Right ventricle myocardium superior (tissue), 1 donor: ENCODE data around the gene ZNF708. TPM values are rescaled to one million over a fixed set of nuclear protein-coding genes. Genes with fewer than 3 reads are reported as not detected.
"Not testable (repeated sequence)": the region's sequence is repeated elsewhere in the genome, so short reads cannot be mapped to it uniquely, and the experiment has no call there.

Experiments used
- ATAC-seq: fragments of 200-7000 bp; cut with Tn5 transposase; one replicate; pipeline ENCODE4 v1.9.1; 2020; ENCODE audit warnings: mild to moderate bottlenecking; ENCODE audit not compliant: poor library complexity
- DNase-seq: peaks from one replicate; pipeline ENCODE4 v3.0.0-alpha.2; 2020
- intact Hi-C: fragments of 100-400 bp; cut with DNase I; formaldehyde crosslinking; loops from one replicate; pipeline ENCODE4 v1.11.2; 2022
- long read RNA-seq: library from polyadenylated mRNA; unstranded; transcript quantifications from one replicate; pipeline ENCODE4 v2.0.0, GENCODE V29; 2021
- total RNA-seq: library from RNA; stranded (reverse); fragmentation: NEBNext Ultra II Directional; extraction: Animal tissue kit (Norgen Biotek cat#: 25700); gene quantifications from one replicate; pipeline ENCODE4 v1.2.1, GENCODE V29; 2021
- donor health status: DM: no; HTN: yes; CAD: no; lungs with severe emphysema.

ZNF708 gene
- total RNA-seq = 3.5 TPM
- long read RNA-seq, full-length matches to known transcripts = 2 of 2 reads
- long read RNA-seq, partial matches to known transcripts = 0 of 2 reads
- long read RNA-seq, other reads (novel, unspliced or antisense) = 0 of 2 reads

- peak; percentile 100 for ATAC-seq
- intact Hi-C loops = loop anchor here (2.0 kb wide), 1 partner anchor 68 kb away; the partner anchor contains the start of gene ZNF493
- peak; percentile 93 for DNase-seq
Measured at GRCh38 chr19:21328885-21329605, at the start of gene ZNF708. TSS of gene ZNF708 (minus strand) at chr19:21329410. CDS start at chr19:21329212, 198 bp downstream.

- intact Hi-C loops = no loop called here
- DNase-seq (no peak), ATAC-seq (no peak)
Measured at GRCh38 chr19:21362291-21362690, 33.1 kb upstream of the ZNF708 start.

- intact Hi-C loops = no loop called here
- peak; percentile 100 for ATAC-seq
- peak; percentile 94 for DNase-seq
Measured at GRCh38 chr19:21358768-21359451, 29.7 kb upstream of the ZNF708 start, which contains the start of gene ZNF738. TSS of gene ZNF738 (plus strand) at chr19:21359000. CDS start at chr19:21359141, 141 bp downstream.

GRCh38 chr19:21352830-21353229 lies 23.6 kb upstream of the ZNF708 start:
- intact Hi-C loops = no loop called here
- ATAC-seq (no peak), DNase-seq (no peak)

- intact Hi-C loops = not testable (repeated sequence)
Measured at GRCh38 chr19:21344841-21345240, 15.6 kb upstream of the ZNF708 start.

GRCh38 chr19:21335721-21336120 lies 6.5 kb upstream of the ZNF708 start:
- no peak for DNase-seq
- ATAC-seq = no peak
- intact Hi-C loops = no loop called here

More at GRCh38 chr19:21344841-21345240, 15.6 kb upstream of the ZNF708 start:
- not testable (repeated sequence) for DNase-seq, ATAC-seq

- peak; percentile 36 for ATAC-seq
- DNase-seq = no peak
- intact Hi-C loops = loop anchor here (2.0 kb wide), 1 partner anchor 68 kb away; the partner anchor contains the start of gene ZNF493
Measured at GRCh38 chr19:21328406-21328805, 804 bp downstream of the ZNF708 start.

- intact Hi-C loops = no loop called here
Measured at GRCh38 chr19:21326169-21326568, 3.0 kb downstream of the ZNF708 start.

GRCh38 chr19:21323000-21323399 lies 6.2 kb downstream of the ZNF708 start:
- intact Hi-C loops = no loop called here
- ATAC-seq = no peak
- DNase-seq = no peak

More at GRCh38 chr19:21326169-21326568, 3.0 kb downstream of the ZNF708 start:
- no peak for ATAC-seq
- DNase-seq = no peak

- DNase-seq = peak; percentile 67
- peak; percentile 88 for ATAC-seq
- intact Hi-C loops = no loop called here
Measured at GRCh38 chr19:21322528-21322927, 6.7 kb downstream of the ZNF708 start.

- intact Hi-C loops = no loop called here
- DNase-seq (no peak), ATAC-seq (no peak)
Measured at GRCh38 chr19:21321996-21322395, 7.2 kb downstream of the ZNF708 start.

- ATAC-seq (no peak), DNase-seq (no peak)
- intact Hi-C loops = no loop called here
Measured at GRCh38 chr19:21321134-21321533, 8.1 kb downstream of the ZNF708 start.

- intact Hi-C loops = no loop called here
- ATAC-seq = peak; percentile 70
- no peak for DNase-seq
Measured at GRCh38 chr19:21317821-21318220, 11.4 kb downstream of the ZNF708 start.

- DNase-seq = no peak
- ATAC-seq = peak; percentile 15
- intact Hi-C loops = no loop called here
Measured at GRCh38 chr19:21314676-21315075, 14.5 kb downstream of the ZNF708 start.

- not testable (repeated sequence) for ATAC-seq
Measured at GRCh38 chr19:21312807-21313206, 16.4 kb downstream of the ZNF708 start.

GRCh38 chr19:21308773-21309172 lies 20.4 kb downstream of the ZNF708 start:
- DNase-seq = no peak
- intact Hi-C loops = no loop called here

More at GRCh38 chr19:21312807-21313206, 16.4 kb downstream of the ZNF708 start:
- intact Hi-C loops, DNase-seq: not testable (repeated sequence)

GRCh38 chr19:21306881-21307479 lies 22.2 kb downstream of the ZNF708 start:
- intact Hi-C loops = not testable (repeated sequence)

More at GRCh38 chr19:21308773-21309172, 20.4 kb downstream of the ZNF708 start:
- ATAC-seq = no peak

GRCh38 chr19:21293768-21294167 lies 35.4 kb downstream of the ZNF708 start:
- DNase-seq, ATAC-seq, intact Hi-C loops: not testable (repeated sequence)

More at GRCh38 chr19:21306881-21307479, 22.2 kb downstream of the ZNF708 start:
- not testable (repeated sequence) for ATAC-seq, DNase-seq

- DNase-seq (no peak), ATAC-seq (no peak)
- intact Hi-C loops = no loop called here
Measured at GRCh38 chr19:21269813-21270212, 59.4 kb downstream of the ZNF708 start.
